Measurements from ENCODE around the gene MYOZ2.

MYOZ2 gene

DNA sequence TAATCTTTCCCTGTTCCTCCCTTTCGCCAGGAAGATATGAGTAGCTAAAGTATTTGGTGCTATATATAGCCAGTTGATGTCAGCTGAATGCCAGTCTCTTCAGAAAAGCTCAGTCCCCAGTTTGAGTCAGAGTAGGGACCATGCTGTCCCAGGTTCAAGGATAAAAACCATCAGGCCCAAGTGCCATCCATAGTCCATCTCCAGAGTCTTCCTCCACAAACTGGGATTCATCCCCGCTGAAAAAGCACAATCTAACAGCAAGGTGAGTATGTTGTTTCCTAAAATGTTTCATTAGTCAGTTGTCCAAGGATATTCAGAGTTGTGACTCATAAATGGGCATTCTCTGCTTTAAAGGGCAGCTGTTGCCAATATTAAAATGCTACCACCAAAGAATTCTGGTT is at the start of gene MYOZ2:
Gene MYOZ2, plus strand, starts transcription at position 112 of the 401 bp plus-strand sequence. CDS start 694 bp downstream, outside the sequence.
- no peak for DNase-seq (ENCODE audit: low read depth)

DNA sequence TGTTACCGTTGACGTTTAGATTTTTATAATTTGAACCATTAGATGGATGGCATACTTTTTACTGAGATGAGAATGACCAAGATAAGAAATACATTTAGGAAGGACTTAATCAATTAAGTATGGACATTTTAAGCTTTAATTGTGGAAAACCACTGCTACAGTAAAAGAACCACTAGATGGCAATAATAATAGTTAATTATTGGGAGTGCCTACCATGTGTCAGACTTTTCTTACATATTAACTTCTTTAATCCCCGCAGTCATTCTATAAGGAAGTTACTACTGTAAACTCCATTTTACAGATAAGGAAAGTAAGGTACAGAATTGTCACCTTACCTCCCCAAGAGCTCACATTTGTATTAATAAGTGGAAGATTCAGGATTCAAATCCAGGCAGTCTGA is 48.5 kb upstream of the MYOZ2 start:
- no peak for DNase-seq (ENCODE audit: low read depth)

DNA sequence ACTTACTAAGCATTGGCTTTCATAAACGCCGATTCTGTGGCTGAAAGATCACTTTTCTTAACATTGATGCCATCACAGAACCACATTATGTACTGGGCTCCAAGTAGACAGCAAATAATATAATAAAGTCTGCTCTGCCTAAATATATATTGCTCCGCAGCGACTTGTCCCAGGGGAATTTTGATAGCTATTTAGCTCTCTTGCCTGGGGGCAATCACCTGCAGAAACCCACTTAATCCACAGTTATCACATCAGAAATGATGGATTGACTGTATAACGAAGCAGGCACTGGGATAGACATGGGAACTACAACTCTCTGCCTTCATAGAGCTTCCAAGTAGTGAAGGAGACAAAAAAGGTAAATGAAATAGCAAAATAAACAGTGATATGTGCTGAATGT is 48.0 kb upstream of the MYOZ2 start:
- DNase-seq (ENCODE audit: low read depth): no peak

GRCh38 chr4:119093042-119093827 is 42.4 kb upstream of the MYOZ2 start:
- DNase-seq (ENCODE audit: low read depth): no peak

- DNase-seq (ENCODE audit: low read depth): no peak
Measured at GRCh38 chr4:119097282-119097900, 38.2 kb upstream of the MYOZ2 start.

DNA sequence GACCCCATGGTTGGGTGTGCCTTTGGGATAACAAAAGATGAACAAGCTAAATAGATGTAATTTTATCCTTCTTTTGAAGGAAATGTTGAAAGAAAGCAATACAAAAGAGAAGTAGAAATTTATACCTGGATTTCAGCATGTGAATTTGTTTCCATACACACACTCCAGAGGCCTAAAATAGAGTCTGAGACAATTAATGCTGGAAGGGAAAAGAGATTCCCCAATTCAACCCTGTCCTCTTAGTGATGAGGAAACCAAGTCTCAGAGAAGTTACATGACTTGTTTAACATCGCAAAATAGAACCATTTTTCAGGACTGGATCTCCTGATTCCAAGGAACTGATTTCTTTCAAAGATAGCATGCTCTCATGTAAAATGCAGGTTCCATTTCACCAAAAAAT is 37.3 kb upstream of the MYOZ2 start:
- no peak for DNase-seq (ENCODE audit: low read depth)

DNA sequence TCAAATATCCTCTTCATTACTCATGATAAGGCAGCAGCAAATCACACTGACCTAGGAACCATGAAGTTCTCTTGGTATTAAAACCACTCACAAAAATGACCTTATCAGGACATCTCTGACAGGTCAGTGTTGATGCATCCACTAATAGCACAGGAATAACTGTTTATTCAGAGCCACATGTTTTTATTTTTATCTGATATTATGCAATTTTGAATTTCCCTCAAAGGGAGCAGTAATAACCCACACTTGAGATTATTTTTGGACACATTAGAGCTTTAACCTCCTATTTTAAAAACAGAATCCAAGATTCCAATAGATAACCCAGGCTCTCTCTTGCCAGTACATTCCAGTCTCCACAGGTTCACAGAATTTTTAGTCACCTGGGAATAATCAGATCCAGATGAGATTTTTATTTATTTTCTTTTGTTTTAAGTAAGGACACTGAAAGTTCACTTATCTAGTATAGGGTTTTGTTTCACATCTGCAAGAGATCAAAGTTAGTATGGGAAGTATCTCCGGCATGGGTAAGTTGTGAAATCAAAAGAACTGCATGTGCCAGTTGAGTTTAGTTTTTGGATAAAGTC is 36.3 kb upstream of the MYOZ2 start:
- DNase-seq (ENCODE audit: low read depth): no peak

- no peak for DNase-seq (ENCODE audit: low read depth)
Measured at GRCh38 chr4:119100655-119101054, 35.0 kb upstream of the MYOZ2 start.

DNA sequence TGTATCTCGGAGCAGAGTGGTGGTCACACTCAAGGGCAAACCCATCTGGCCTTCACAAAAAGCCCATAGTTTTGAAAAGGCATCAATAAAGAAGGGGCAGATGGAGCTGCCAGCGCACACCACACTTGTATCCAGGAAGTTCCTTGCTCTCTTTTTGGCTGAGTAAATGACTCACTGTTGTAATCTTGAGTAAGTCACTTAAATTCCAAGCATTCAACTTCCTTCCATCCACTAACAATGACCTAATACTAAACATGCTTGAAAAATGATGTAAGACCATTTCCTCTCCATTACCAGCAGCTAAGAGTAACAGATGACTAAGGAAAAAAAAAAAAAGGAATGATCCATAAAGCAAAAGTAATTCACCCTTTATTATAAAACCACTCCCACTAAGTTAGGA is 32.4 kb upstream of the MYOZ2 start:
- no peak for DNase-seq (ENCODE audit: low read depth)

GRCh38 chr4:119104644-119105273 is 30.9 kb upstream of the MYOZ2 start:
- no peak for DNase-seq (ENCODE audit: low read depth)

- no peak for DNase-seq (ENCODE audit: low read depth)
Measured at GRCh38 chr4:119105605-119106004, 30.0 kb upstream of the MYOZ2 start.

GRCh38 chr4:119106036-119107000 is 29.3 kb upstream of the MYOZ2 start:
- DNase-seq (ENCODE audit: low read depth): no peak

DNA sequence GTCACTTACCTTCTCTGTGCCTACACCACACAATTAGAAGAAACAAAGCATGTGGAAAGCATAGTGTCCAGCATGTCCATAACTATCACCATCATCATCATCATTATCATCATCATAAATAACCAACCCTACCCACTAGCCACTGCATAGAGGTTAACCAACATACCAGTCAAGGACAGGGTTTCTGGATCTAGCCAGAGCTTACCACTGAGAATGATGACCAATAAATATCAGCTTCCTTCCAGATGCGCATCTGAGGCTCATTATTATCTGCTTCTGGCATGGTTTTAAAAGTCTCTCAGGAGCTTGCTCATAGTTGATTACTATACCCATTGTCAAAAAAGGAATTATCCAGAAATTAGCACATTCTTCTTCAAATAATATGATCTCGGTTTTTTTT is 25.5 kb upstream of the MYOZ2 start:
- no peak for DNase-seq (ENCODE audit: low read depth)

GRCh38 chr4:119111296-119111695 is 24.3 kb upstream of the MYOZ2 start:
- DNase-seq (ENCODE audit: low read depth): no peak

GRCh38 chr4:119113033-119113655 is 22.5 kb upstream of the MYOZ2 start:
- DNase-seq (ENCODE audit: low read depth): no peak

DNA sequence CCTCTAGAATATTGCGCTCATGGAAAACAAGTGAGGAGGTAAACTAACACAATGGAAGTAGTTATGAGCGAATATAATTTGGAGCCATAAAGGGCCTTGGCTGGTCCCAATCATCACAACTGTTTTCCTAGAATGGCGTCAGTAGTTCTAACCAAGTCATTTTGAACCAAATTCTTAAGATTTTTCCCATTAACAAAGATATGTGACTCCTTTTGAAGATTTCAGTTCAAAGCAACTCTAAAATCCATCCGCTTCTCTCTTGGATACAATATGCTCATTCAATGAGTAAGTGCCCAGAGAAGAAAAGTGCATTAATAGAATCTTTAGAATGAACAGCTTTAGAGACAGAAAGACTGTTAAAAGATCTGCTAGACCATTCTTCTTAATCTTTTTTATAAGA is 19.6 kb upstream of the MYOZ2 start:
- no peak for DNase-seq (ENCODE audit: low read depth)

DNA sequence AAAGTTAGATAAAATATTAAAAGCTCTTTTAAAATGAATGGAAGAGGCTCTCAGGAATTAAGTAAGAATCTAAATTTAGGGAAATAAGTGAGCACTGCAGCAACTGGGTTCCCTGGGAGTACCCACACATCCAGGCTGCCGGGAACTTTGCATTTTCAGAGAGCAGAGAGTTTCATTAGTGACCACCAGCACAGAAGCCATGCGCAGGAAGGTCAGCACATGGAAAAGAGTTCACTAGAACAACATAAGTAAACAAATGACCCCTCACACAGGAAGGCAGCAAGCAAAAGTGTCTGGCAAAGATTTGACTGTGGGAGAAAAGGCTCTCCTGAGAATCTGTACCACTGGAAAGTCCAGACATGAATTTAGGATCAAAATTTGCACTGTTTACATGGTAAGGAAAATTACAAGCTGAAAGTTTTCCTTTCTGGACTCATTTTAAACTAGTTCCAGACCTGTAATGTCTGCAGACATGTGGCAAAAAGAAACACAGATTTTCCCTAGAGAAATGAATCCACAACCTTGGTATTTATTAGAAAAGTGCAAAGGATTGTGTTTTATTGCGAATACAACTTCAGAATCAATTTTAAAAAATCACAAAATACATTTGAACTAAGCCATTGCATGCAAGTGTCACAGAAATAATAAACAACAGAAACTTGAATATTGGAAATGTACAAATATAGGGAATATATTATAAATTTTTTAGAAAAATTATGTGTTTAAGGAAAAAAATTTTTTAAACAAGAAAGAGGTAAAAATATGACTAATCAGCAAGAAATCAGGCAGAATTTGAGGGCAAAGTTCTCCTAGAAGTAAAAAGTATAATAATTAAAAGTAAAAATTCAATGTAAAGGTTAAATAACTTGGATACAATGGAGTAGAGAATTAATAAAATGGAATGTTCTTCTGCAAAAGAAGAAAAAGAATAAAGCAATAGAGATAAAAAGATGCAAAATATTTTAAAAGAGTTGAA is 18.4 kb upstream of the MYOZ2 start:
- no peak for DNase-seq (ENCODE audit: low read depth)

GRCh38 chr4:119118397-119118796 is 17.2 kb upstream of the MYOZ2 start:
- DNase-seq (ENCODE audit: low read depth): no peak

DNA sequence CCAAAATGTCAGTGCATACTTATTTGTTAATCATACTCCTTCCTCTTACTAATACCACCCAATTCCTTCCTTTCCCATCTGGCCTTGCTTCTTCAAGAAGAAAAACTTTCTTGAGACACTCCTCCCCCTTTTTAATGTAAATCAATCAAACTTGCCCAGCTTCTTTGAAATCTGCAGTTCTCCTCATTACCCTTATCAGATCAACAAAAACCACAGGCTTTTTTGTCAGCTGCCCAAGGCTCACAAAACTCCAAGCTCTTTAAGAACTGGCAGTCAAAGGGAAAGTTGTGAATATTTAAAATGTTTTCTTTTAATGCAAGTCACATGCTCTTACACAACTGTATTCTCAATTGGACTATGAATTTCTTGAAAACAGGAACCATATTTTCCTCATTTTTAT is 11.3 kb upstream of the MYOZ2 start:
- no peak for DNase-seq (ENCODE audit: low read depth)

DNA sequence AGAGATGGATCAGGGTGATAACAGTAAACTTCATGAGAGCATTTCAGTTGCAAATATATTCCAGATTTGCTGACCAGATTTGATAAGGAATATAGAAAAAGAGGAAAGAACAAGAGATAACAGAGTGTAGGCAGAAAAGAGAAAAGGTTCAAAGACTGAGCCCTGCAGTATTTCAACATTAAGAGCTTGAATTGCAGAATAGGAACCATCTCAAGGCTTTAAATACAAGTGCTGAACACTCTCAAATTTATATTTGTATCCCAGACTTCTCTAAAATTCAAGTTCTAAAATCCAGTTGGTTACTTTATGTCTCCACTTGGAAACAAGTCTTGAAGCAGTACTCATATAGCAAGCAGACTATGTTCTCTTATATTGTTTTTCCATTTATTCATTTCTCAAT is 9.7 kb upstream of the MYOZ2 start:
- DNase-seq (ENCODE audit: low read depth): no peak

Measured in stimulated activated CD8-positive, alpha-beta memory T cell treated with anti-CD3 and anti-CD28 coated beads, Interleukin-7, amount 100 ng/mL, for 24 hours (primary cell).